Measurements from ENCODE around the gene SETBP1. TPM values are rescaled to one million over a fixed set of nuclear protein-coding genes. Genes with fewer than 3 reads are reported as not detected.
A peak's percentile ranks its signal among the peaks of the same experiment; 100 is the strongest.
"Not testable (repeated sequence)": the region's sequence is repeated elsewhere in the genome, so short reads cannot be mapped to it uniquely, and the experiment has no call there.

SETBP1 gene
- polyA plus RNA-seq, 4 donors: 30.6 to 51.3 (median 32.5) TPM

DNA sequence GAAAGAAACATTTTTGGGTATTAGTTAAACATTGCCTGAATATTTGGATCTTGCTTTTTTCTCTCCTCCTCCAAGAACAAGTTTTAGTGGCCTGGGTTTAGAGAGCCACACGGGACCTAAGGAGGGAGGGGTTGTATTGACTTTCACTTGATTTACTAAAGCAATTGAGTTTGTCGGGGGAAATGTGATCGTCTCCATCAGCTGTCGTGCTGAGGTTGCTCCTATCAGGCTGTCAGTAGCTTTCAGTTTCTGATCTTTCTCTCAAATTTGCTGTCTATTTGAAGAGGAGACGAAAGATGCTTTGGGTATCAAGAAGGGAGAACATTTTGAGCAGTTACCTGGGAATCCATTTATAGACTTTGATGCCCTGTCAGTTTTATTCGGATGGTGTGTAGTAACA lies 106.0 kb downstream of the SETBP1 start:
- no peak for DNase-seq (ENCODE audit: low read depth in 4 of 4, low spot score in 3 of 4)

DNA sequence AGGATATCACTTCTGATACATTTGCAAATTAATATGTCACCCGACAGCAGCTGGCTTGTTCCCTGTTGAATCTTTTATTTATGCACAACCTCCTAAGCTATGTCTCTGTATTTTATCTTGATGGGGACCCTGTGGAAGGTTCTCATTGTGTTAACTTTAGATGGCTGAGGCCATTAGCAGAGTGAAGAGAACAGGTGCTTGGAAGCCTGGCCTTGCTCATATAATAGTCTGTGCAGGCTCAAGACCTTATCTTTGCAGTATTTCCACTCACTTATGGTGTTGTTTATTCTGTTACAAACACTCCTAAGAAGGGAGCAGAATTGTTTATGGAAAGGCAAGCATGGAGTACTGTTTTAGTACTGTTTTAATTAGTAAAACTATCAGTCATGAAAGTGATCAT lies 107.6 kb downstream of the SETBP1 start:
- DNase-seq (ENCODE audit: low read depth in 4 of 4, low spot score in 3 of 4): no peak

- DNase-seq (ENCODE audit: low read depth in 4 of 4, low spot score in 3 of 4): no peak
Observed at GRCh38 chr18:44789710-44790109, 109.0 kb downstream of the SETBP1 start.

GRCh38 chr18:44790860-44791259 lies 110.2 kb downstream of the SETBP1 start:
- DNase-seq (ENCODE audit: low read depth in 4 of 4, low spot score in 3 of 4): no peak

DNA sequence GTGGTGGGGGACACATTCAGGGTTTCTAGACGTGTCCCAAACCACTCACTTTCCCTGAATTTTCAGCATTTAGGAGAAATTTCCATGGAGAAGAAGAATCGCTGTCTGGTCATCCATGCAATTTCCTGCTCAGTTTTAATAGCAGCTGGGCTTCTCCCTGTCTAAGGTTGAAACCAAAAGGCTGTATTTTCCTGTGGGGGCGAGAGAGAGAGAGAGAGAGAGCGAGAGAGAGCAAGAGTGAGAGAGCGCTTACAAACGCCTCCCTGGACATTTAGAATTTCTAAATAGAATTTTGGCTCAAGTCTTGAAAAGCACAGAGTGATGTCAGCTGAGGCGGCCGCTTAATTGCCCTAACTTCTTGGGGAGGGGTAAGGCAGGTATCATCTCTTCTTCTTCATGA lies 110.8 kb downstream of the SETBP1 start:
- peak in 1 of 4 donors; percentile 50 for DNase-seq (ENCODE audit: low read depth in 4 of 4, low spot score in 3 of 4)

- DNase-seq (ENCODE audit: low read depth in 4 of 4, low spot score in 3 of 4): no peak
Observed at GRCh38 chr18:44792456-44793061, 111.9 kb downstream of the SETBP1 start.

- DNase-seq (ENCODE audit: low read depth in 4 of 4, low spot score in 3 of 4): no peak
Observed at GRCh38 chr18:44793194-44793593, 112.5 kb downstream of the SETBP1 start.

DNA sequence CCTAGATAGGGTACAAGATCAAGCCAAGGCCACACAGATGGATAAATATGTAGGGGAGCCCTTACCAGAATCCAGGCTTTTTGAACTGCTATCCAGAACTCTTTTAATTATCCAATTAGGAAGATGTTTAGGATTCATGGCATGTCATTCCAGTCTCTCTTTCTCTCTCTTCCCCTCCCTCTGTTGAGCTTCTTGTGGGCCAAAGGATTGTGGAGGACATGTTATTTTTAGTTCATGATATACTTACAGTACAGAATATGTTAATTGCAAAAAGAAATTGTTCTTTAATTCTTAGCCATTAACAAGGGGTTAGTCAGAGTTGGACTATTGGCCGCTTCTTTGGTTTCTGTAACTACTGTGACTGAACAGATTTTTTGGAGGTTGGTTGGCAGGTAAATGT lies 113.0 kb downstream of the SETBP1 start:
- no peak for DNase-seq (ENCODE audit: low read depth in 4 of 4, low spot score in 3 of 4)

DNA sequence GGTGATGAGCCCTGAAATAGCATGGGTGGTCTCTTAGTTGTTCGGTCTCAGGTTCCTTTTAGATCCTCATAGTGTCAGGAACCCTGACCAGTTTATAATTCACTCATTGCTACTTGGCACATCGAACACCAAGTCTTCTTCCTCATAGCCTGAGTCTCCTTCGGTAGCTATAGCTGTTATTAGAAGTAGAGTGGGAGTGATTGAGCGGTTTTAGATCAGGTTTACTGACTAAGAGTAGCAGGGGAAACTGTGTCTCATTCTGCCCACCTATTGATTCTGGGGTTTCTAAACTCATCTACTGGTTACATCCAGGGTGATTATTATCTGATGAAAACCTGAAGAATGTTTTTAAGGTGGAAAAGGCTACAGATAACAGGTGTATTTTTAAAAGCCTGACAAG lies 114.6 kb downstream of the SETBP1 start:
- DNase-seq (ENCODE audit: low read depth in 4 of 4, low spot score in 3 of 4): no peak

- DNase-seq (ENCODE audit: low read depth in 4 of 4, low spot score in 3 of 4): no peak
Observed at GRCh38 chr18:44796429-44797428, 116.0 kb downstream of the SETBP1 start.

DNA sequence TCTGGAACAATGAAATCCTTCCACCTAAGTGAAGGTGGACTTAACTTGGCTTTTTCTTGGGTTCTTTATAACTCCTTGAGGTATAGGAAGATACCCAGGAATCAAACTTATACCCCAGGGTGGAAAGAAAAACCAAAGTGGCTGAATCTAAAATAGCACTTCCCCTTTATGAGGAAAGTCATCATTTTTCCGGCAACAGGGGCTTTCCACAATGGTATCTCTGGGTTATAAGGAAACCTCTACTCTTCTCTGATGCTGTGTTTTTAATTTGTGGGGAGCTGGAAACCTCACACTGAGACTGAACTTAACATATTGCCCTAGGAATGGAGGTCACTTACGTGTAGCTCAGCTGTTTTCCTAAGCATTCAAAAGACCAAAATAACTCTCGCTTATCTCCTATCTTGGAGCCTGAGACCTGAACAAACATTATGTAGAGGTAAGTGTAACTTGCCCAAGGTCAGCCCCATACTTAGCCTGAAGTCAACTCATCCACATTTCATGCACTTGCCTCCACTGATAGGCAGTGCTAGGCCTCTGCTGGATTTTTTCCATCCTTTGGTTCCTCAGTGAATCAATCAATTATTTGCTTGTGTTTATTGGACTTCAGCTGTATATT lies 117.9 kb downstream of the SETBP1 start:
- DNase-seq (ENCODE audit: low read depth in 4 of 4, low spot score in 3 of 4): no peak

DNA sequence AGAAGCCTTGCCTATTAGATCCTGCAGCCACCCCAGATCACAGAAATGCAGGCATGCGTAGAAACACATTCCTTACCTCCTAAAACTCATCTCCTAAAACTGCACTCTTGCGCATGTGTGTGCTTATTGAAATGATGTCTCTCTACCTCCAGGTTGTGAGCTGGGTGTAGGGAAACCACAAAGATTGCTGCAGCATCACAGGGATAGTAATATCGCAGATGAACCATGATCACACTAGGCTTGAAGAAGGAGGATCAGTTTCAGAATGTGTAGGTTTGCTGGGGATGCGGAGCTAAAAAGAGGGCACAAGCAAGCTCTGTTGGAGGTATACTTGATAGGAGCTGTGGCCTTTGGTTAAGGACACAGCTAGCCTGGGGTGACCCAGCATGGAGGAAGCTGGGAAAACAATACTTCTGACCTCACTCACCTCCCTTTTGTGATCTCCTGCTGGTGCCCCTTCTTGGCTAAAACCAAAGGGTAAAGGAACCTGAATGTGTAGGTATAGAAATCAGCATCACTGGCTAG lies 118.8 kb downstream of the SETBP1 start:
- no peak for DNase-seq (ENCODE audit: low read depth in 4 of 4, low spot score in 3 of 4)

GRCh38 chr18:44799907-44800421 lies 119.3 kb downstream of the SETBP1 start:
- no peak for DNase-seq (ENCODE audit: low read depth in 4 of 4, low spot score in 3 of 4)

DNA sequence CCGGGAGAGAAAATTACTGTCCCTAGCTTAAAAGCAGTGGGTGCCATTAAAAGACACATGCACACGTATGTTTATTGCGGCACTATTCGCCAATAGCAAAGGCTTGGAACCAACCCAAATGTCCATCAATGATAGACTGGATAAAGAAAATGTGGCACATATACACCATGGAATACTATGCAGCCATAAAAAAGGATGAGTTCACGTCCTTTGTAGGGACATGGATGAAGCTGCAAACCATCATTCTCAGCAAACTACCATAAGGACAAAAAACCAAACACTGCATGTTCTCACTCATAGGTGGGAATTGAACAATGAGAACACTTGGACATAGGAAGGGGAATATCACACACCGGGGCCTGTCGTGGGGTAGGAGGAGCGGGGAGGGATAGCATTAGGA lies 120.1 kb downstream of the SETBP1 start:
- DNase-seq (ENCODE audit: low read depth in 4 of 4, low spot score in 3 of 4): not testable (repeated sequence)

GRCh38 chr18:44801781-44802180 lies 121.1 kb downstream of the SETBP1 start:
- no peak for DNase-seq (ENCODE audit: low read depth in 4 of 4, low spot score in 3 of 4)

GRCh38 chr18:44802508-44802907 lies 121.8 kb downstream of the SETBP1 start:
- DNase-seq (ENCODE audit: low read depth in 4 of 4, low spot score in 3 of 4): no peak

GRCh38 chr18:44803019-44803650 lies 122.4 kb downstream of the SETBP1 start:
- no peak for DNase-seq (ENCODE audit: low read depth in 4 of 4, low spot score in 3 of 4)

GRCh38 chr18:44804033-44804432 lies 123.3 kb downstream of the SETBP1 start:
- DNase-seq (ENCODE audit: low read depth in 4 of 4, low spot score in 3 of 4): no peak

- no peak for DNase-seq (ENCODE audit: low read depth in 4 of 4, low spot score in 3 of 4)
Observed at GRCh38 chr18:44805176-44805575, 124.5 kb downstream of the SETBP1 start.

DNA sequence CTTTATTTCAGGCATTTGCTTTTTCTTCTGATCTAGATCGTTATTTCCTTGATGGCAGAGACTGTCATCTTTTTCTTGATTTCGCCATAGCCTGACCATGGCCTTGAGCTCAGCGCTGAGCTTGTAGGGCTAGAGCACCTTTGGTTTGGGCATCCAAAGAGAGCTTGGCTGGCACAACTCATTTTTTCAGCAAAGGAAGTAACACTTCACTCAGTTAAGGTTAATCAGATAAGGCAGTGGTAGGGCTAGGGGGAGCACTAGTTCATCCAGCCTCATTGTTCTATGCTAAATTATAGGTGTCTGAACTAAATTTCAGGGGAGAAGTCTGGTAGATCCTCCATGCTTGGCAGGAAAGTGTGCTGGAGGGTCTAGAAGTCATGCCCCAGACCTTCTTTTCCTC lies 125.0 kb downstream of the SETBP1 start:
- no peak for DNase-seq (ENCODE audit: low read depth in 4 of 4, low spot score in 3 of 4)

DNA sequence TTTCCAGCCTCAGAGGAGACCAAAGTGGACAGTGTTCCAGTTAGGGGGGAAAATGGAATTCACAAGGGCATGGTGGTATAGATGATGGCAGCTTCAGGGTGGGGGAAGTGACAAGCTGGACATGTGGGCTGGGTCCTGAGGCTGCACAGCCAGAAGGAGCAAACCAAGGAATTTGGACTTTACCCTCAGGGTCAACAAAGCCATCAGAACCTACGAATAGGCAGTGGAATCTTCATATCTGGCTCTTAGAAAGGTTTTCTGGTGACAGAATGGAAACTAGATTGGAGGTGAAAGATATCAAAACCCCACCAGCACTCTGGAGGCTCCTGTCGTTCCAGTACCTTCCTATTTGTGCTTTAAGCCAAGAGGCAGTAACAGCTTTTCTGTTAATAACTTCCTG lies 127.1 kb downstream of the SETBP1 start:
- no peak for DNase-seq (ENCODE audit: low read depth in 4 of 4, low spot score in 3 of 4)

Measured in left renal pelvis (tissue), 4 donors.